Measurements from ENCODE around the gene RBM34. TPM values are rescaled to one million over a fixed set of nuclear protein-coding genes. Genes with fewer than 3 reads are reported as not detected.
"Not testable (repeated sequence)": the region's sequence is repeated elsewhere in the genome, so short reads cannot be mapped to it uniquely, and the experiment has no call there.

Gene RBM34
- total RNA-seq, 1 donor from 2014 or later = 101 TPM

DNA sequence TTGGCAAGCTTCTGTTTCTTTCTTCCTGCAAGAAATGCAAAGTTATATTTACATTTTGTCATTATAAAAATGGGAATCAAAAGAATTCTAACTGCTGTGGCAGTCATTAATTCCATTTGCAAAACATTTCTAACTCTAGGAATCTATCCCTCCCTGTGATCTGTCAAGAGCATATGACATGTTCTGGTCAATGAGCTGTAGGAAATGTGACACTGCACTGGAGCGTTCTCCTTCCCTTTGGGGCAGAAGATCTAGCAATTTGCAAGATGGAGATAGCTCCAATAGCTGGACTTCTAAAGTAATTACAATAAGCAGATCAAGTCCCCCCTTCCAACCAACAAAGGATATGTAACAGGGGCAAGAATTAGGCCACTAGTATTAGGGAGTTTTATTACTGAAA, 38.7 kb downstream of the RBM34 start:
- intact Hi-C loops (cut with micrococcal nuclease) = no loop called here

DNA sequence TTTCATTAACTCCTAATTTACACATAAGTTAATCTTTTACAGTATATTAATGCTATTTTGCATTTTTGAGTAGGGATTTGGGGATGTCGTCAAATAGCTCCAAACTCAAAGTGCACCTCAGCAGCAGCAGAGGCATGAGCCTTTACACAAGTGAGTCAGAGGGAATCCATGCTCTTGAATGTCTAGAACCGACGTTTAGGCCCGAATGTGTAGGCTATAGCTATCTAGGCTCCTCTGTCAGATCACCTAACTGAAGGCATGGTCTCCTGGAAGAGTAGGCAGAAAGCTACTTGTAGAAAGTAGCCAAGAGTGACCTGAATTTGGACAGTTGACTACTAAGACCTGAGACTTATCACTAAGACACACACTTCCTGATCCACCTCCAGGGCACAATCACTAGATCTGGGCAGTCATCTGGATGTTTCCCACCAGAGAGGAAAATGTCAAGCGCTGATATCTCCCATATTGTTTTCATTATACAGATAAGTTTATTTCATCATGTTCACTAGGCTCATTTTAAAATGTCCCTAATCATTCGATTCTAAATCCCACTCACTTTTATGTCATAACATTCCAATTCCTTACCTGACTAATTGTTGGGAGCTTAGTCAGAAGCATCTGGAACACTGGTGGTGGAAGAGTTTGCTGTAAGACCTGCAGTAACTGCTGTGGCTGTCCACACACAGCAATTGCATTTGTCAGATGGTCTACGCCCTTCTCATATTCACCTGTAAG, 47.7 kb downstream of the RBM34 start:
- intact Hi-C loops (cut with micrococcal nuclease) = no loop called here

DNA sequence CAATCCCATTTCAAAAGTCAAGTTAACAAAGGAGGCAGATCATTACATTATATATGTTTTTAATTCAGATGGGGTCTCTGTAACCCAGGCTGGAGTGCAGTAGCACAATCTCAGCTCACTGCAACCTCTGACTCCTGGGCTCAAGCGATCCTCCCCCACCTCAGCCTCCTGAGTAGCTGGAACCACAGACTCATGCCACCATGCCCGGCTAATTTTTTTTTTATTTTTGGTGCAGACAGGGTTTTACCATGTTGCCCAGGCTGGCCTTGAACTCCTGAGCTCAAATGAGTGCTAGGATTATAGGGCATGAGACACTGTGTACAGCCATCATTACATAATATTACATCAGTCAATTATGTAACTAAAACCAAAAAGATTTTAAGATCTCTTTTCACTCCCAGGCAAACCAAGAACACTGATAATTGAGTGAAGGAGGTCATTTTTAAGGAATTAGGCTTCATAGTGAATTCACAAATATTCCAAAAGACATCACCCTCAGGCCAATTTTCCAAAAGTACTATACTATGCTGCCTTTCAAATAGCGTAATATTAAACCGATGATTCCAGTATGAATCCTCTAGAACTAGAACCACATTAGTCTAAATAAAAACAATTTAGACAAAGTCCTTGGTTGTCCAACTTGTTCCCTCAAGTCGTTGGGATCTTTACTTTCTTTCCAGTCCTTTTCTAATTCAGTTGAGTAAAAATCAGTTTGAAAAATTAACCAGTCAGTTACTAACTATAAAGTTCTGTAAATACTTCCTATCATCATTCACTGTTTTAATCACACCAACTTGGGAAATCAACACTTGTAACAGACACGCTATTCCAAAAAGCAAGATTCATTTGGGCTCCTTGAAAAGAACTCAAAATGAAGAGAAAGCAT, 48.5 kb downstream of the RBM34 start:
- intact Hi-C loops (cut with micrococcal nuclease) = no loop called here

DNA sequence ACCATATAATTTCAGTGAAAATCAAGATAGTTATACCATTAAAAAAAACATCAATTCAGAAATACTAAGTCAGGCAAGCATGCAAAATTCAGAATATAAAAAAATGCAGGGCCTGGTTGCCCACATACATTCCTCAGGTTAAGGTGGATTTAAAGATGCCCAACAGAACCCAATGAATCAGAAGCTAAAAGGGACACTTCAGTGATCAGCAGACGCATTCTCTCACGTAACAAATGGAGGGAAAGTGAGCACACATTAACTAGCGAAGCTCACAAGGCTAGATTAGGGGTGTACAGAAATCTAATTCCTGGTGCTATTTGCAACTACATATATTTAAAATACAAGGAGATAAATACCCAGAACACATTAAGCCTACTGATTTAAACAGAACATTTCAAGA, 49.9 kb downstream of the RBM34 start:
- intact Hi-C loops (cut with micrococcal nuclease) = no loop called here

DNA sequence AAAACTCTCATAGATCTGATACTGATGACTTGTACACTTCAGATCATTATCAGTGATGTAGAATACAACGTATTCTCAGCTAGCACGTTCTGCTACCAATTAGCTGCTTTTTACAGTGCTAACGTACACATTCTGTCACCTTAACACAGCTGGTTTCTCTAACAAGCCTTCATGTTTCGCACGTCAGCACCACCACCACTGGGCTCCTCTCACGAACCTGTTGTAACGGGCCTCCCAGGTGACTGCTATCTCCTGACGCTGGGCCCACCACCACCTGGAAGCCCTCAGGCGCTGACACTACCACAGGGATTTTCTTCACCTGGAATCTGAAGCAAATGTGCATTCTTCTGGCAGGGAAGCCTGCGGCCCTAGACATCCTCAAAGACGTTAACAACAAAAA, 52.2 kb downstream of the RBM34 start:
- intact Hi-C loops (cut with micrococcal nuclease) = no loop called here

DNA sequence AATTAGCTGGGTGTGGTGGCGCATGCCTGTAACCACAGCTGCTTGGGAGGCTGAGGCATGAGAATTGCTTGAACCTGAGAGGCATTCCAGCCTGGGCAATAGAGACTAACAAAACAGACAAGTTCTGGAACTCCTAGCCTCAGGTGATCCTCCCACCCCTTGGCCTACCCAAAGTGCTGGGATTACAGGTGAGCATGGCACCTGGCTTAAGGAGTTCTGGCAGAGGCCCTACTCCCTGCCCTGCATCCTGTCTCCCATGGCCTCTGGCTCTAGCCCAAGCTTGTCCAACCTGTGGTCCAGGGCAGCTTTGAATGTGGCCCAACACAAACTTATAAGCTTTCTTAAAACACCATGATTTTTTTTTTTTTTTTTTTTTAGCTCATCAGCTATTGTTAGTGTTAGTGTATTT, 52.9 kb downstream of the RBM34 start:
- intact Hi-C loops (cut with micrococcal nuclease) = no loop called here

DNA sequence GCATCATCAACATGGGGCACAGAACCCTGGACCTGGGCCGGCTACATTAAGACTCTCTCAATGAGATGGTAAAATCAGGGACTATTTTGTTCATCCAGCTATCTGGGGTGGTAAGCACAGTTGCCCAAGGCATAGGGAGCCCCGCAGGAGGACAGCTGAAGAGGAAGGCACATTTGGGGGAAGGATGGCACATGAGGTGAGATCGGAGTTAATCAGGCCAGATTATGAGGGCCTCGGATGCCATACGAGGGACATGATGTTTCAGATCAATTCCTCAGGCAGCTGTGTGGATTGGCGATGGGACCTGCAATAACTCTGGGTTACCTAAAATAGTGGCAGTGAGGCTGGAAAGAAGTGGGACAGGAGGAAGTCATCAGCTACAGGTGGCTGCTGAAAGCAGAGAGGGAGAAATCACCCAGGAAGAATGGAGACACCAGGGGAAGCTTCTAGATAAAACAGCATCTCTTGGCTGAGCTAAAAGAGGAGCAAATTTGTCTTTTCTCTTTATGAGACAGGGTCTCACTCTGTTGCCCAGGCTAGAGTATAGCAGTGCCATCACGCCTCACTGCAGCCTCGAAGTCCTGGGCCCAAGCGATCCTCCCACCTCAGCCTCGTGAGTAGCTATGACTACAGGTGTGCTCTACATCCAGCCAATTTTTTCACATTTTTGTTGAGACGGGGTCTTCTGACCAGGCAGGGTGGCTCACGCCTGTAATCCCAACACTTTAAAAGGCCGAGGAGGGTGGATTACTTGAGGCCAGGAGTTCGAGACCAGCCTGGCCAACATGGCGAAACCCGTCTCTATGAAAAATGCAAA, 53.5 kb downstream of the RBM34 start:
- intact Hi-C loops (cut with micrococcal nuclease) = no loop called here

DNA sequence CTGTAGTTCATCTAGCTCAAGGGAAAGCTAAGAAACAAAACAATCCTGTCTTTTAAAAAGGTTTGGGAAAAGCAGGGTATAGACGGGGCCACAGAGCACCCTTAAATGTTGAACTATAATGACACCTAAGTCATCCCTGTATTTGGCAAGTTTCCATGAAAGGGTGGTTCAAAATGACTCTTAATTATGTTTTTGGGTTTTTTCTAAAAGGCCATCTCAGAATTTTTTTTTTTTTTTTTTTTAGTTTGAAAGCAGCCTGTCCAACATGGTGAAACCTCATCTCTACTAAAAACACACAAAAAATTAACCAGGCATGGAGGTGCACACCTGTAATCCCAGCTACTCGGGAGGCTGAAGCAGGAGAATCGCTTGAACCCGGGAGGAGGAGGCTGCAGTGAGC, 54.6 kb downstream of the RBM34 start:
- intact Hi-C loops (cut with micrococcal nuclease) = no loop called here

DNA sequence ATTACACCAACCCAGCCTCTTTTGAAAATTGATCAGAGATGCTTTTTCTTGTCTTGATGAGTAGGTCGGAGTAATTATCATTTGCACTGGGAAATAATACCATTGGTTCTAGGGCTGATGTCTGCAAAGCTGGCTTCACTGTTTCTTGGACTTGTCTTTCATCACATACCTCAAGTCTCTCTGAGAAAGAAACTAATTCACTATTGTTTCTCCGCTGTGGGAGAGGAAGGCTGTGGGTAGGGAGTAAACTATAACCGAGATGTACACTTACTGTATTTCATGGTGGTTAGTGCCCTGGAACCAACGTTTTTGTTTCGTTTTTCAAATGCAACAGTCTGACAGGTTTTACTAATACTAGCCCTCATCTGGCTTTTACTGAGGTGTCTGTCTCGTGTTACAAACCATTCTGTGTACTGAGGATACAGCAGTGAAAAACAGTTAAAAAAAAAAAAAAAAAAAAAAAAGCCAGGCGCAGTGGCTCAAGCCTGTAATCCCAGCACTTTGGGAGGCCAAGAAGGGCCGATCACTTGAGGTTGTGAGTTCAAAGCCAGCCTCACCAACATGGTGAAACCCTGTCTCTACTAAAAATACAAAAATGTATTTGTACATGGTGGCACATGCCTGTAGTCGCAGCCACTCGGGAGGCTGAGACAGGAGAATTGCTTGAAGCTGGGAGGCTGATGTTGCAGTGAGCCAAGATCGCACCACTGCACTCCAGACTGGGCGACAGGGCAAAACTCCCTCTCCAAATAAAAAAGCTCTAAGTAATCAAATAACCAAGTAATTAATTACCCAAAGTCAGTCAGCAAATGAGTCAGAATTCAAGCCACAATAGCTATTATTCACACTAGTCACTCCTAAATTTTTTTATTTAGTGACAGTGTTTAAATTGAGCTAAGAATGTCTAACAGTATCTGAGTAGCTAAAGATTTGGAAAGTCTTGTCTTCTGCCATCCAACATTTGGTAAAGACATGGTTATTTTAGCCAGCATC, 55.7 kb downstream of the RBM34 start:
- intact Hi-C loops (cut with micrococcal nuclease) = loop anchor here (2.0 kb wide), 1 partner anchor 399 kb away; the partner anchor contains the start of gene B3GALNT2

DNA sequence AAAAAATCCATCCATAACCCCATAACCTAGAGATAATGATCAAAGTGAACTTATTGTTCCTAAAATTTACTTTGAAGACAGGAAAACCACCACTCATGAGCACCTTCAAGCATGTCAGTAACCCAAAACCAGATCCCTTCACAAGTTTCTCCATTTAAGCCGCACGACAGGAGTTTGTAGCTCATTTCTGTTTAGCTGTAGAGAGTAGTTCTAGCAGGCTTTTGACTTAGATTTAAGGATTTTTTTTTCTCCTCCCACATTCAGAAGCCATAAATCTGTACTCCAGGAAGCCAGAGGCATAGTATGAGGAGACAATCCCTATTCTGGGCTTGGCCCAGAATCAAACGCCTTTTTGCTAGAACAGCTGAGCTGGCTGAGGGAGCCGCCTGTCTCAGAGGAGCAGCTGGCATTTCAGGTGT, 58.0 kb downstream of the RBM34 start:
- intact Hi-C loops (cut with micrococcal nuclease) = no loop called here

DNA sequence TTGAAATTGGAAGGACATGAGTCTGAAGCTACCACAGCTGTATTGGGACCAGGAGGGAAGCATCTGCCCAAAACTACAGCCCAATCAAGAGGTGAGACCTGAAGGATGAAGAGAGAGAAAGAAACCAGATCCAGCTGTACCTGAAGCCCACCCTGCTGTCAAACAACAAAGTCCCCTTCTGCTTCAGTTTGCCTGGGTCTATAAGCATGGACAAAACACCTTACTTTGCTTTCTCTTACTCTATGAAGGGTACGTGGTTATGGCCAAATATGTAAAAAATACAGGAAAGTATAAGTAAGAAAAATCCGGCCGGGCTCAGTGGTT, 58.8 kb downstream of the RBM34 start:
- intact Hi-C loops (cut with micrococcal nuclease) = no loop called here

DNA sequence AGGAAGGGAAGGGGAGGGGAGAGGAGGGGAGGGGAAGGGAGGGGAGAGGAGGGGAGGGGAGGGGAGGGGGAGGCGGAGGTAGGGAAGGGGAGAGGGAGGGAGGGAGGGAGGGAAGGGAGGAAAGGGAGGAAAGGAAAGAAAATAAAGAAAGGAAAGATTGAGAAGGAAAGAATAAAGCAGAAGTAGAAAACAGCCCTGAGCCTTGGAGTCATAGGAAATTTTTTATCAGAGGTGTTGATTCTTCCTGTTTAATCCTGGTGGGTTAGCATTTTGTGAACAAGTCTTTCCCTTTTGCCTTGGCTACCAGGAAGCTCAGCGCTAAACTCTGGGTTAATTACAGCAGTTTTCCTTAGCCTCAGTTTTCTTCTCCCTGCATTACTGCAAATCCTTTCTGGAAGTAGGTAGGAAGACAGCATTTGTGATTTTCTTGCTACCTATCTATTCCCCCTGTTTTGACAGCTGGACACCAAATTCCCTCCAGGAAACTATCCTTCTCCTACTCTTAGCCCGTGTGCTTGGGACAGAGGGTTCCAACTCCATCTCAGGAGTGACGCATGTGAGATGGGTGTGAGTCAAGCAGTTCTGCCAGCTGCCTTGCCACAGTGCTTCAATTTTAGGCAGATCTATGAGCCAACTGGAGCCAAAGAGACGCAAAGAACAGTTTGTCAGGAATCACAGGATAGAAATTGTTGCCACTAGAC, 59.3 kb downstream of the RBM34 start:
- intact Hi-C loops (cut with micrococcal nuclease) = no loop called here

DNA sequence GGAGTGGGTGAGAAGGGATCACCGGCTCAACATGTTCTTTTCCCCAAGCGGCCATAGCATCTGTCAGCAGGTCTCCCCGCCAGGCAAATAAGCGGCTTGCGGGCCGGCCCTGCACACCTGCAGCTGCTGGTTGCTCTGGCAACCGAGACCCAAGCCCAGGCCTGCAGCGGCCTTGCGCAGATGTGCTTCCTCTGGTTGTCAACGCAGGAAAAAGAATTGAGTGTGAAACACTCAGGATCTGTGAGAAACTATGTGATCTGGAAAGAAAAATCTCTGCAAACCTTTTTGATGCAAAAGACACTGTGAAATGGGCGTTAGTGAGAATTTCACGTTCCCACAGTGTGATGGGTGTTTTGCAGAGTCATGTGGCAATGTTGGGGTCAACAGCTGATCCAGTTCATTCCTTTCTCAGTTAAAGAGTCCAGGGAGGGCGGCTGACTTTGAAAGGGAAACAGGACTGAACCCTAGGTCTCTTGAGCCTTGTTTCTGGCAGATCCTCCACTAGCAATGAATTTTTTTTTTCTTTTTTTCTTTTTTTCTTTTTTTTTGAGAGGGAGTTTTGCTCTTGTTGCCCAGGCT, 60.8 kb downstream of the RBM34 start:
- intact Hi-C loops (cut with micrococcal nuclease) = no loop called here

DNA sequence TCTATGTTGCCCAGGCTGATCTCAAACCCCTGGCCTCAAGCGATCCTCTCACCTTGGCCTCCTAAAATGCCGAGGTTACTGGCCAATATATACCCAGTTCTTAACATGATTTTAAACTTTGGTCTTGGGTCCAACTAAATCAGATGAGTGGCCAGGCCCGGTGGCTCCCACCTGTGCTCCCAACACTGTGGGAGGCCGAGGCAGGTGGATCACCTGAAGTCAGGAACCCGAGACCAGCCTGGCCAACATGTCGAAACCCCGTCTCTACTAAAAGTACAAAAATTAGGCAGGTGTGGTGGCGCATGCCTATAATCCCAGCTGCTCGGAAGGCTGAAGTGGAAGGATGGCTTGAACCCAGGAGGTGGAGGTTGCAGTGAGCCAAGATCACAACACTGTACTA, 62.1 kb downstream of the RBM34 start:
- intact Hi-C loops (cut with micrococcal nuclease) = no loop called here

DNA sequence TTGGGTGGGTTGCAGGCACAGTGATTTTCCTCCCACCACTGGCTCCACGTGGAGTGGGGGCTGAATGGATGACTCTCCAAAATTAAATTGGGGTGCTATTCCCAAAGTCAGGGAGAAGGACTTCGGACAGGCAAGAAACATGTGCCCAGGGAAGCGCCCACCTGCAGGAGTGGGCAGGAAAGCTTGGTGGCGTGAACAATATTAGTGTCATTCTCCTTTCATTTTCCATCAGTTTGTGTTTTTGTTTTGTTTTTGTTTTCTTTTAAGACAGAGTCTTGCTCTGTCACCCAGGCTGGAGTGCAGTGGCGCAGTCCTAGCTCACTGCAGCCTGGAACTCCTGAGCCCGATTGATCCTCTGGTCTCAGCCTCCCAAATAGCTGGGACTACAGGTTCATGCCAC, 62.5 kb downstream of the RBM34 start:
- intact Hi-C loops (cut with micrococcal nuclease) = no loop called here

DNA sequence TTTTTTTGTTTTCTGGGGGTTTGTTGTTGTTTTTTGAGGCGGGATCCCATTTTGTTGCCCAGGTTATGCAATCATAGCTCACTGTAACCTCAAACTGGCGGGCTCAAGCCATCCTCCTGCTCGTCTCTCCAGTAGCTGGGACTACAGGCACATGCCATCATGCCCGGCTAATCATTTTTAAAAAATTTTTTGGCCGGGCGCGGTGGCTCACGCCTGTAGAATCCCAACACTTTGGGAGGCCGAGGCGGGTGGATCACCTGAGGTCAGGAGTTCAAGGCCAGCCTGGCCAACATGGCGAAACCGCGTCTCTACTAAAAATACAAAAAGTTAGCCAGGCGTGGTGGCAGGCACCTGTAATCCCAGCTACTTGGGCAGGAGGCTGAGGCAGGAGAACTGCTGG, 63.5 kb downstream of the RBM34 start:
- intact Hi-C loops (cut with micrococcal nuclease) = not testable (repeated sequence)

DNA sequence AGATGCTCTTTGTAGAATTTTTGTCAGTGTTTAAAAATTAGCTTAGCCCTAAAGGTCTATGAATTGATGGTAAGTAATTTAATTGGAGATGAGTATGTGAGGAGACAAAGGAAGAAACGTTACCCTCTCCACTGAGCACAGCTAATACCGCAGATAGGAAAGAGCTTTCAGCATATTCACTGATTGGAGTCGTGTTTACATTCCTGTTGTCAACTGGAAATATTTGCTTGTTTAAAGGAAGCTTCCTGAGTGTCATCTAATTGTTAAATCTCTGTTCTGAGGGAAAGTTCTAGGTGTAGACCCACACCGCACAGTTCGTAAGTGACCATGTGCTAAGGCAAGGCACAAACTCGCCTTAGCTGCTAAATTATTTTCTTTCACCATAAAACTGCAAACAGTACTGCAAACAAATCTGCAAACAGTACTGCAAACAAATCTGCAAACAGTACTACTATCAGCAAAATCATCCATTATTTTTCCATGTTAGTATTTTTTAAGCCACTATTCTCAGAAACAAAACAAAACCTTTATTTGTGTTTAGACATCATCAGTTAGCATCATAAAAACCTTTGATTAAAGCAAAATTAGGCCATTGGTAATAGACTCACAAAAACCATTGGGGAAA, 65.0 kb downstream of the RBM34 start:
- intact Hi-C loops (cut with micrococcal nuclease) = no loop called here

DNA sequence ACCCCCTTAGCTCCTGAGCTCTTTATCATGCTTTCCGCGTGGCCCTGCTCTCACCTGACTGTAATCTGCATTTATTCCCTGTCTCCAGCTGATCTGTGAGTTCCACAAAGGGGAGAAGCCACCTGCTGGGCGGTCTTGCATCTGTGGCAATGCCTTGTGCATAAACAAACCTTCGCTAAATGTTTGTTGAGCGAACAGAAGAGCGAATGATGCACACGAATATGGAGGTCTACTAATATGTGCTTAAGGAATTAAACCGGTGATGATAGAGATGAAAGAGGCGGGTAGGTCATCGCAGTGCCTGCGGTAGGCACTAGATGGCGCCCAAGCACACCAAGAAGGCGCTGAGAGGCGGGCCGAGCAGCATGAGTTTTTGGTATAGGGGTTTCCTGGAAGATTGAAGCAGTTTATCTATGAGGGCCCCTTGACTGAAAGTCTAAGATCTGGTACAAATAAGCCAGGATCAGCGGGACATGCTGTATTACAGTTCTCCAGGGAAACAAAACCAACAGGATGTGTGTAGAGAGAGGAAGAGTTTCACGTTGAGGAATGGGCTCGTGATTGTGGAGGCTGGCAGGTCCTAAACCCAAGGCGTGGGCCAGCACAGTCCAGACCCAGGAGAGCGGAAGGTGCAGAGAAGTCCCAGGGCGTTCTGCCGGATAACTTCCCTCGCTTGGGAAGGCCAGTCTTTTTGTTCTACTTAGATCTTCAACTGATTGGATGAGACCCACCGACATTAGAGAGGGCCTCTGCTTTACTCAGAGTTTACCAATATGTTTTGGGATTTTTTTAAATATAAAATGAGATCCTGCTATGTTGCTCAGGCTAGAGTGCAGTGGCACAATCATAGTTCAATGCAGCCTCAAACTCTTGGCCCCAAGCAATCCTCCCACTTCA, 67.1 kb downstream of the RBM34 start:
- intact Hi-C loops (cut with micrococcal nuclease) = no loop called here
